Liver (tissue), 3 donors: Measurements from ENCODE around the gene BST1.

Experiments
- ATF3 ChIP-seq: IDR thresholded peaks from 2 replicates; pipeline ENCODE4 v1.6.1; 2016; ENCODE audit warnings: antibody characterized with exemption
- FOXA1 ChIP-seq: IDR thresholded peaks from 2 replicates; pipeline ENCODE4 v1.6.1; 2016; ENCODE audit warnings: antibody characterized with exemption
- RAD21 ChIP-seq, 2 donors: IDR thresholded peaks; 2 replicates each; pipeline ENCODE4 v1.6.1; 2016; ENCODE audit warnings: antibody characterized with exemption in 2 of 2, mild to moderate bottlenecking in 2 of 2
- RXRA ChIP-seq, 2 donors: IDR thresholded peaks; 2 replicates each; pipeline ENCODE4 v1.6.1; 2017 to 2018; ENCODE audit warnings: antibody characterized with exemption in 2 of 2, mild to moderate bottlenecking in 1 of 2
- TAF1 ChIP-seq: conservative IDR thresholded peaks from 2 replicates; pipeline ENCODE4 v1.6.1; 2016; ENCODE audit warnings: antibody characterized with exemption, mild to moderate bottlenecking
- YY1 ChIP-seq: IDR thresholded peaks from 2 replicates; pipeline ENCODE4 v1.6.1; 2016; ENCODE audit warnings: antibody characterized with exemption, mild to moderate bottlenecking
- ZBTB33 ChIP-seq: IDR thresholded peaks from 2 replicates; pipeline ENCODE4 v1.6.1; 2016; ENCODE audit warnings: antibody characterized with exemption
- TF ChIP-seq, protein P1 (sequence below): fragments of 150-350 bp; IDR thresholded peaks from 2 replicates; pipeline ENCODE4 v1.5.1; 2017; ENCODE audit warnings: improper control_type of control experiment, low read depth, low read length; ENCODE audit not compliant: missing input control
- TF ChIP-seq, protein P2 (sequence below): IDR thresholded peaks from 2 replicates; pipeline ENCODE4 v1.6.1; 2016; ENCODE audit warnings: antibody characterized with exemption
- TF ChIP-seq, protein P3 (sequence below): IDR thresholded peaks from 2 replicates; pipeline ENCODE4 v1.6.1; 2016; ENCODE audit warnings: antibody characterized with exemption, mild to moderate bottlenecking
- donor health status: healthy.
- donor health status: healthy.

DNA sequence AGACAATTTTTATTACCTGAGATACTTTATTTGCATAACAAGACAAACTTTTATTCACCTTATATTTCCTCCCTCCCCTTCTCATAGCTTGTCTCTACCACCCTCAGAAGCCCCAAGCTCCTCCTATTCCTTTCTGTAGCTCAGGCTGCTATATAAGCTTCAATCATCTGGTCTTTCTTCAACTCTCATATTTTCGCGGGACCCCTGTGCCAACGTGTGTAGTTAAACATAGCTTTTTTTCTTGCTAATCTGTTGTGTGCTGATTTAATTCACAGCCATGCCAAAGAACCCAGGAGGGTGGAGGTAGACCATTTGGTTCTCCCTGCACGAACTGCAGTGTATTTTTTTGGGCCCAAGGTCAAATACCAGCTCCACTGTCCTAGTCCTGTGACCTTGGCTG is 54.2 kb downstream of the BST1 start:
- TF ChIP-seq, protein P1, sequence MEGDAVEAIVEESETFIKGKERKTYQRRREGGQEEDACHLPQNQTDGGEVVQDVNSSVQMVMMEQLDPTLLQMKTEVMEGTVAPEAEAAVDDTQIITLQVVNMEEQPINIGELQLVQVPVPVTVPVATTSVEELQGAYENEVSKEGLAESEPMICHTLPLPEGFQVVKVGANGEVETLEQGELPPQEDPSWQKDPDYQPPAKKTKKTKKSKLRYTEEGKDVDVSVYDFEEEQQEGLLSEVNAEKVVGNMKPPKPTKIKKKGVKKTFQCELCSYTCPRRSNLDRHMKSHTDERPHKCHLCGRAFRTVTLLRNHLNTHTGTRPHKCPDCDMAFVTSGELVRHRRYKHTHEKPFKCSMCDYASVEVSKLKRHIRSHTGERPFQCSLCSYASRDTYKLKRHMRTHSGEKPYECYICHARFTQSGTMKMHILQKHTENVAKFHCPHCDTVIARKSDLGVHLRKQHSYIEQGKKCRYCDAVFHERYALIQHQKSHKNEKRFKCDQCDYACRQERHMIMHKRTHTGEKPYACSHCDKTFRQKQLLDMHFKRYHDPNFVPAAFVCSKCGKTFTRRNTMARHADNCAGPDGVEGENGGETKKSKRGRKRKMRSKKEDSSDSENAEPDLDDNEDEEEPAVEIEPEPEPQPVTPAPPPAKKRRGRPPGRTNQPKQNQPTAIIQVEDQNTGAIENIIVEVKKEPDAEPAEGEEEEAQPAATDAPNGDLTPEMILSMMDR, result no peak
- TF ChIP-seq YY1, result no peak
- TF ChIP-seq ZBTB33, result no peak
- no peak for TF ChIP-seq FOXA1
- TF ChIP-seq RXRA (IDR thresholded peaks at IDR 0.05), result no peak
- TF ChIP-seq RAD21 (IDR thresholded peaks at IDR 0.05), result no peak
- TF ChIP-seq, protein P2, sequence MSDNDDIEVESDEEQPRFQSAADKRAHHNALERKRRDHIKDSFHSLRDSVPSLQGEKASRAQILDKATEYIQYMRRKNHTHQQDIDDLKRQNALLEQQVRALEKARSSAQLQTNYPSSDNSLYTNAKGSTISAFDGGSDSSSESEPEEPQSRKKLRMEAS, result no peak
- TF ChIP-seq, protein P3, sequence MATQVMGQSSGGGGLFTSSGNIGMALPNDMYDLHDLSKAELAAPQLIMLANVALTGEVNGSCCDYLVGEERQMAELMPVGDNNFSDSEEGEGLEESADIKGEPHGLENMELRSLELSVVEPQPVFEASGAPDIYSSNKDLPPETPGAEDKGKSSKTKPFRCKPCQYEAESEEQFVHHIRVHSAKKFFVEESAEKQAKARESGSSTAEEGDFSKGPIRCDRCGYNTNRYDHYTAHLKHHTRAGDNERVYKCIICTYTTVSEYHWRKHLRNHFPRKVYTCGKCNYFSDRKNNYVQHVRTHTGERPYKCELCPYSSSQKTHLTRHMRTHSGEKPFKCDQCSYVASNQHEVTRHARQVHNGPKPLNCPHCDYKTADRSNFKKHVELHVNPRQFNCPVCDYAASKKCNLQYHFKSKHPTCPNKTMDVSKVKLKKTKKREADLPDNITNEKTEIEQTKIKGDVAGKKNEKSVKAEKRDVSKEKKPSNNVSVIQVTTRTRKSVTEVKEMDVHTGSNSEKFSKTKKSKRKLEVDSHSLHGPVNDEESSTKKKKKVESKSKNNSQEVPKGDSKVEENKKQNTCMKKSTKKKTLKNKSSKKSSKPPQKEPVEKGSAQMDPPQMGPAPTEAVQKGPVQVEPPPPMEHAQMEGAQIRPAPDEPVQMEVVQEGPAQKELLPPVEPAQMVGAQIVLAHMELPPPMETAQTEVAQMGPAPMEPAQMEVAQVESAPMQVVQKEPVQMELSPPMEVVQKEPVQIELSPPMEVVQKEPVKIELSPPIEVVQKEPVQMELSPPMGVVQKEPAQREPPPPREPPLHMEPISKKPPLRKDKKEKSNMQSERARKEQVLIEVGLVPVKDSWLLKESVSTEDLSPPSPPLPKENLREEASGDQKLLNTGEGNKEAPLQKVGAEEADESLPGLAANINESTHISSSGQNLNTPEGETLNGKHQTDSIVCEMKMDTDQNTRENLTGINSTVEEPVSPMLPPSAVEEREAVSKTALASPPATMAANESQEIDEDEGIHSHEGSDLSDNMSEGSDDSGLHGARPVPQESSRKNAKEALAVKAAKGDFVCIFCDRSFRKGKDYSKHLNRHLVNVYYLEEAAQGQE, result no peak
- TF ChIP-seq TAF1, result no peak
- TF ChIP-seq ATF3, result no peak
